GM12864 (cell line): Measurements from ENCODE around the gene CPM.
A peak's percentile ranks its signal among the peaks of the same experiment; 100 is the strongest.

ENCODE experiments used
- DNase-seq: peaks from one replicate; pipeline ENCODE4 v3.0.0-alpha.2; 2011; ENCODE audit warnings: low read depth
- H3K4me3 ChIP-seq: 2 replicates; pipeline ENCODE4 v1.5.1; 2011; ENCODE audit warnings: mild to moderate bottlenecking, low read depth, low read length, control low read depth
- CTCF ChIP-seq: IDR thresholded peaks from 2 replicates; pipeline ENCODE4 v1.5.1; 2011; ENCODE audit warnings: low read depth, mild to moderate bottlenecking, moderate library complexity, low read length, control low read depth, inconsistent platforms; ENCODE audit errors: missing control alignments

CPM gene

DNA sequence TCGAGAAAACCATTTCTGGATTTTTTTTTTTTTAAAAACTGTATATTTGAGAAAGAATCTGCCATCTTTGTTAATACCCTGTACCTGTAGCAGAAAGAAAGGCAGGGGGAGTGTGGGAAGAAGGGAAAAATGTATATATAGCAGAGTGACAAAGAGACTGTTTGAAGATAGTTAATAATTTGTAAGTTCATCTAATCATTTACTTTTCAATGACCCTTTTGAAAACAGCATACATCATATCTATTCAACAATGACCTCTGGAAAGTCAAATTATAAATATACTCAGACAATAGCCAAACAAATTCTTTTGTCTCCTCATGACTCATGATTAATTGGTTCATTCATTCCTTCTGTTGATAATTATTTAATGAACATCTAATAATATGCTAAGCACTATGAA is 10.9 kb upstream of the CPM start:
- TF ChIP-seq CTCF = no peak
- H3K4me3 ChIP-seq = no peak overlapping the region
- DNase-seq = no peak

DNA sequence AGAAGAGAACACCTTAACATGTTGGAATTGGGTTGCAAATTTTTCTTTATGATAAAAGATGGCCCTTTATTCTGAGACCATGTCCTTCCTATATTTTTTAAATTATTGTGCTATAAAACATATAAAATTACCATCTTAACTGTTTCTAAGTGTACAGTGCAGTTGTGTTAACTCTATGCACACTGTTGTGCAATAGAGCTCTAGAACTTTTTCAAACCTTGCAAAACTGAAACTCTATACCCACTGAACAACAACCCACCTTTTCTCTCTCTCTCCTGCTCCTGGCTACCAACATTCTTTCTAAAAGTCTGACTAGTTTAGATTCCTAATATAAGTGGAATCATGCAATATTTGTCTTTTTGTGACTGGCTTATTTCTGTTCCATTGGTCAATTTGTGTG is 7.8 kb upstream of the CPM start:
- TF ChIP-seq CTCF = no peak
- DNase-seq = no peak
- no peak overlapping the region for H3K4me3 ChIP-seq

DNA sequence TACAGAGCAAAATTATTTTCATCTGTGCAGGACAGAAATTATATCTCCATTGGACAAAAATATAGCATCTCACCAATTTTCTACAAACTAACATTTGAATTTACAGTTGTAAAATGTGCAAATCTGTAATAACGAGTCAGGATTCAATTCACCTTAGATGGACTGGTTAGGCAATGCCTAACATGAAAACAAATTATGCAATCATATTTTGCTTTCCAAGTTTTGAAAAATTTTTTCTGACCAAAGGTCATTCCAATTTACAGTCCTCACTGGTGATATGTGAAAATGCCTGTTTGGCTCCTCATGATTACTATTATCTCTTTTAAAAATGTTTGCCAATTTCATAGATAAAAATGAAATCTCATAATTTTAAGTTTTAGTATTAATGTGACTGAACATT is 6.5 kb upstream of the CPM start:
- DNase-seq = no peak
- TF ChIP-seq CTCF = no peak
- H3K4me3 ChIP-seq = no peak overlapping the region

- no peak overlapping the region for H3K4me3 ChIP-seq
- no peak for TF ChIP-seq CTCF
- no peak for DNase-seq
These were observed 1.4 kb upstream of the CPM start for GRCh38 chr12:68934392-68934791.

GRCh38 chr12:68932128-68932960 is 627 bp downstream of the CPM start:
- TF ChIP-seq CTCF = no peak
- DNase-seq = no peak

DNA sequence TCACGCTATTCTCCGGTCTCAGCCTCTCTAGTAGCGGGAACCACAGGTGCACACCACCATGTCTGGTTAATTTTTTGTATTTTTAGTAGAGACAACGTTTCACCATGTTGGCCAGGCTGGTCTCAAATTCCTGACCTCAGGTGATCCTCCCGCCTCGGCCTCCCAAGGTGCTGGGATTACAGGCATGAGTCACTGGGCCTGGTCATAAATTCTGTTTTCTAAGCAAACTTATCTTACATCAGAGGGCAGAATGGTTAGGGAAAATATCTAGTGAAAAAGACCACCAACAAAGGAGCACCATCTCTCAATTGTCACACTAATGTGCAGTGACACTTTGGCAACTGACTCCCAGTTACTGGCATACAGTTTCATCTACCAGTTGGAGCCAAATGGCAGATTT is 2.8 kb downstream of the CPM start:
- no peak for DNase-seq
- no peak for TF ChIP-seq CTCF
- no peak overlapping the region for H3K4me3 ChIP-seq

More at GRCh38 chr12:68932128-68932960, 627 bp downstream of the CPM start:
- peak overlapping the region; percentile 62 for H3K4me3 ChIP-seq

DNA sequence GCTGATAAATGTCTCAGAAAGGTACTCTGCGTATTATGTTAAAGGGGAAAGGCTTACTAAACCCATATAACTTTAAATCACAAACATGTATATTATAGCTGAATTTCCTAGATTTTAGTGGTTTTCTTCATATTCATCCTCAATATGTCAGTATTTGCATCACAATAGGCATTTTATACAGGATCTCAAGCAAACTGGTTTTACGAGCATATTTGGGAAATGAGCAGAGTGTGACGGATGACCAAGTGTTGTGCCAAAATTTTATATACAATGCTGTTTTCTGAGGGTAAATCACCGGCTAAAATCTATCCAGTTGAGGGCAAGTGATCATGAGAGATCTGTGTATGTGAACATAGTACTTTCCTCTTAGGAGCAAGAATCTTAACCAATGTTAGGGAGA is 8.4 kb downstream of the CPM start:
- TF ChIP-seq CTCF = no peak
- H3K4me3 ChIP-seq = no peak overlapping the region
- DNase-seq = no peak
